ENCODE results near the gene KLK4. TPM values are rescaled to one million over a fixed set of nuclear protein-coding genes. Genes with fewer than 3 reads are reported as not detected.

The KLK4 gene
- polyA plus RNA-seq, 1 of the 3 experiments (the other 2 are of a cell fraction), result not detected

- 5% methylated on average over 19 of the region's 21 CpGs for WGBS (ENCODE audit: low lambda C conversion rate)
- peaks cover 91% of the 10 kb centered on the region for H3K27me3 ChIP-seq (ENCODE audit: insufficient read depth)
- no peaks in the 10 kb centered on the region for H3K9me3 ChIP-seq
Observed at GRCh38 chr19:50912102-50912599, 956 bp upstream of the KLK4 start.

DNA sequence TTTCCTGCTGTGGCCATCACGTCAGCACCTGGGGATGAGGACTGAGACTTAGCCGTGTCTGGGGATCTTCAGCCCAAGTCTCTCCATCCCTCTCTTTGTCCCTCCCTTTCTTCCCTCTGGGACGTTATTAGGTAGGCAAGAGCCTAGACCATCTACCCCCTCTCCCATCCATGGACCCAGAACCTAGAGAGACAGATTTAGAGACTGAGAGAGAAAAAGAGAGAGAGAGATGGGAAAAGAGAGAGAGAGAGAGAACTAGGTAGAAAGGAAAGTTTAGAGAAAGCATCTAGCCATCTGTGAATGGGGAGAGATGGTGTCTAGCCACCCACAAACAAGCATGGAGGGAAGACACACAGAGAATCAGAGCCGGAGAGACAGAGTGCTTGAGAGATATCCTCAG lies 473 bp downstream of the KLK4 start:
- Histone ChIP-seq H3K9me3 (no peaks in the 10 kb centered on the region), H3K36me3 (replicated peaks in 1 of 2; ENCODE audit: control insufficient read depth in 1 of 2, insufficient read depth in 2 of 2, low read length in 1 of 2) (no peaks in the 10 kb centered on the region), H3K4me2 (no peak overlapping the region), H3K27ac (ENCODE audit: low read depth in 2 of 2, low read length in 1 of 2) (no peak overlapping the region), H3K27me3 (ENCODE audit: insufficient read depth) (peaks cover 83% of the 10 kb centered on the region), H3K4me3 (ENCODE audit: low read depth in 2 of 2, low read length in 1 of 2) (no peak overlapping the region), H3K9me2 (no peaks in the 10 kb centered on the region), H3K4me1 (ENCODE audit: control insufficient read depth in 1 of 2, insufficient read depth in 2 of 2, low read depth in 1 of 2, low read length in 1 of 2) (no peaks in the 10 kb centered on the region), H4K20me1 (ENCODE audit: insufficient read depth) (no peaks in the 10 kb centered on the region), H3K79me2 (ENCODE audit: insufficient read depth) (no peaks in the 10 kb centered on the region), H3F3A (replicated peaks; ENCODE audit: insufficient read depth) (no peaks in the 10 kb centered on the region), H2AFZ (ENCODE audit: low read depth) (no peak overlapping the region), H3K9ac (no peak overlapping the region)
- CTCF ChIA-PET, result interaction anchor here (2.2 kb wide), 1 partner anchor 11 kb away, joined by 16 read pairs; no protein-coding TSS in a partner anchor
- POLR2A ChIA-PET, result no interaction called here
- WGBS (ENCODE audit: low lambda C conversion rate), result 6% methylated on average over 4 of the region's 4 CpGs
- no peak for DNase-seq
- TF ChIP-seq, protein P1, sequence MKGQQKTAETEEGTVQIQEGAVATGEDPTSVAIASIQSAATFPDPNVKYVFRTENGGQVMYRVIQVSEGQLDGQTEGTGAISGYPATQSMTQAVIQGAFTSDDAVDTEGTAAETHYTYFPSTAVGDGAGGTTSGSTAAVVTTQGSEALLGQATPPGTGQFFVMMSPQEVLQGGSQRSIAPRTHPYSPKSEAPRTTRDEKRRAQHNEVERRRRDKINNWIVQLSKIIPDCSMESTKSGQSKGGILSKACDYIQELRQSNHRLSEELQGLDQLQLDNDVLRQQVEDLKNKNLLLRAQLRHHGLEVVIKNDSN (IDR thresholded peaks at IDR 0.05; ENCODE audit: borderline replicate concordance, low read depth), result no peak
- TF ChIP-seq SIN3A (IDR thresholded peaks at IDR 0.05; ENCODE audit: borderline replicate concordance, low read depth, low read length), result no peak
- no peak for TF ChIP-seq RCOR1 (IDR thresholded peaks at IDR 0.05; ENCODE audit: low read length)
- TF ChIP-seq TEAD4 (IDR thresholded peaks at IDR 0.05; ENCODE audit: borderline replicate concordance, insufficient read depth), result no peak
- TF ChIP-seq YY1 (IDR thresholded peaks at IDR 0.05; ENCODE audit: low read depth), result no peak
- TF ChIP-seq ZBTB33 (IDR thresholded peaks at IDR 0.05; ENCODE audit: borderline replicate concordance, low read depth), result no peak
- TF ChIP-seq GATA2 (CRISPR knock-in tag; IDR thresholded peaks at IDR 0.05), result no peak
- no peak for TF ChIP-seq MXI1 (IDR thresholded peaks at IDR 0.05; ENCODE audit: low read depth, low read length)
- TF ChIP-seq PBX3 (IDR thresholded peaks at IDR 0.05), result no peak

More at GRCh38 chr19:50912102-50912599, 956 bp upstream of the KLK4 start:
- H4K20me1 ChIP-seq (ENCODE audit: insufficient read depth), result no peaks in the 10 kb centered on the region
- H3K9me2 ChIP-seq, result no peaks in the 10 kb centered on the region
- H3F3A ChIP-seq (replicated peaks; ENCODE audit: insufficient read depth), result no peaks in the 10 kb centered on the region
- TF ChIP-seq PBX3 (IDR thresholded peaks at IDR 0.05) (no peak), RXRA (IDR thresholded peaks at IDR 0.05; ENCODE audit: borderline replicate concordance, low read depth) (no peak), GATA2 (CRISPR knock-in tag; IDR thresholded peaks at IDR 0.05) (no peak), SMC3 (IDR thresholded peaks at IDR 0.05; ENCODE audit: low read depth, low read length) (no peak), GABPA (IDR thresholded peaks at IDR 0.05; ENCODE audit: low read depth) (no peak), POLR2AphosphoS5 (IDR thresholded peaks at IDR 0.05; ENCODE audit: low read depth, low read length) (no peak), CTCF (IDR thresholded peaks at IDR 0.05) (no peak), RAD21 (IDR thresholded peaks at IDR 0.05; ENCODE audit: low read length) (no peak), MXI1 (IDR thresholded peaks at IDR 0.05; ENCODE audit: low read depth, low read length) (no peak), FOXJ3 (CRISPR knock-in tag; IDR thresholded peaks at IDR 0.05) (no peak)
- ChIA-PET CTCF (interaction anchor here (1.3 to 2.2 kb wide), 2 partner anchors 10 to 128 kb away, joined by 3 to 16 read pairs; no protein-coding TSS in a partner anchor), POLR2A (no interaction called here)
- no peak overlapping the region for H2AFZ ChIP-seq (ENCODE audit: low read depth)
- H3K4me1 ChIP-seq (ENCODE audit: control insufficient read depth in 1 of 2, insufficient read depth in 2 of 2, low read depth in 1 of 2, low read length in 1 of 2), result no peaks in the 10 kb centered on the region
- no peaks in the 10 kb centered on the region for H3K79me2 ChIP-seq (ENCODE audit: insufficient read depth)
- no peak overlapping the region for H3K9ac ChIP-seq
- no peaks in the 10 kb centered on the region for H3K36me3 ChIP-seq (replicated peaks in 1 of 2; ENCODE audit: control insufficient read depth in 1 of 2, insufficient read depth in 2 of 2, low read length in 1 of 2)
- H3K4me3 ChIP-seq (ENCODE audit: low read depth in 2 of 2, low read length in 1 of 2), result no peak overlapping the region
- no peak for DNase-seq
- no peak overlapping the region for H3K4me2 ChIP-seq
- H3K27ac ChIP-seq (ENCODE audit: low read depth in 2 of 2, low read length in 1 of 2), result no peak overlapping the region

Measured in SK-N-SH (cell line).